Gastrocnemius medialis (tissue), 4 donors: ENCODE data around the gene FAM181A.

ENCODE experiments used
- POLR2A ChIP-seq, 2 donors: fragments of 450-650 bp; IDR thresholded peaks; one replicate each; pipeline ENCODE4 v1.6.1; 2017; ENCODE audit warnings: antibody characterized with exemption in 2 of 2, mild to moderate bottlenecking in 2 of 2, moderate library complexity in 2 of 2
- TF ChIP-seq, protein P1 (sequence below), 5 experiments: fragments of 450-650 bp in 3 of 5; fragments of 200-600 bp in 2 of 5; sonication (generic) in 2 of 5; IDR thresholded peaks in 4 of 5; conservative IDR thresholded peaks in 1 of 5; 1 replicate in 4 of 5; 2 replicates in 1 of 5; pipeline ENCODE4 v1.5.1; 2016 to 2019; ENCODE audit warnings: antibody characterized with exemption in 5 of 5, mild to moderate bottlenecking in 3 of 5, moderate library complexity in 3 of 5

DNA sequence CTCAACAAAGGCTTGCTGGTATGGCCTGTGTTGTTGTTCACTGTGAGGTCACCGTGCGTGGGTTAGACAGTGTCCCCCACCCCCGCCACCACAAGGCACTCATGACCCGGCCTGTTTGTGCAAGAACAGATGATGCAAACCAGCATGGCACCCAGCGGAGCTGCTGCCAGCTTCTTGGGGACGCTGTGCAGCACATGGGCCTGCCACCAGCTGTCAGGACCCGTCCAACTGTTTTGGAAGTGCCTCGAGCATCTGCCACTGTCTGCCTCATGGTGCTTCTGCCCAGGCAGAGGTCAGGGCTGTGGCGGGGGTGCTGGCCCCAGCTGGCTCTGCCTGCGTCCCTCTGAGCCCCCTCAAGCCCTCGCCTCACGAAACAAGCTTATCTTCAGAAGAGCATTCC, 47.7 kb downstream of the FAM181A start:
- TF ChIP-seq, protein P1, sequence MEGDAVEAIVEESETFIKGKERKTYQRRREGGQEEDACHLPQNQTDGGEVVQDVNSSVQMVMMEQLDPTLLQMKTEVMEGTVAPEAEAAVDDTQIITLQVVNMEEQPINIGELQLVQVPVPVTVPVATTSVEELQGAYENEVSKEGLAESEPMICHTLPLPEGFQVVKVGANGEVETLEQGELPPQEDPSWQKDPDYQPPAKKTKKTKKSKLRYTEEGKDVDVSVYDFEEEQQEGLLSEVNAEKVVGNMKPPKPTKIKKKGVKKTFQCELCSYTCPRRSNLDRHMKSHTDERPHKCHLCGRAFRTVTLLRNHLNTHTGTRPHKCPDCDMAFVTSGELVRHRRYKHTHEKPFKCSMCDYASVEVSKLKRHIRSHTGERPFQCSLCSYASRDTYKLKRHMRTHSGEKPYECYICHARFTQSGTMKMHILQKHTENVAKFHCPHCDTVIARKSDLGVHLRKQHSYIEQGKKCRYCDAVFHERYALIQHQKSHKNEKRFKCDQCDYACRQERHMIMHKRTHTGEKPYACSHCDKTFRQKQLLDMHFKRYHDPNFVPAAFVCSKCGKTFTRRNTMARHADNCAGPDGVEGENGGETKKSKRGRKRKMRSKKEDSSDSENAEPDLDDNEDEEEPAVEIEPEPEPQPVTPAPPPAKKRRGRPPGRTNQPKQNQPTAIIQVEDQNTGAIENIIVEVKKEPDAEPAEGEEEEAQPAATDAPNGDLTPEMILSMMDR (IDR thresholded peaks at IDR 0.05 in 4 of 5, conservative IDR thresholded peaks at IDR 0.05 in 1 of 5) = no peak
- TF ChIP-seq POLR2A (IDR thresholded peaks at IDR 0.05) = peak; percentile 72 to 85
